ENCODE data around the gene DNMBP.
A peak's percentile ranks its signal among the peaks of the same experiment; 100 is the strongest.

DNMBP gene, protein sequence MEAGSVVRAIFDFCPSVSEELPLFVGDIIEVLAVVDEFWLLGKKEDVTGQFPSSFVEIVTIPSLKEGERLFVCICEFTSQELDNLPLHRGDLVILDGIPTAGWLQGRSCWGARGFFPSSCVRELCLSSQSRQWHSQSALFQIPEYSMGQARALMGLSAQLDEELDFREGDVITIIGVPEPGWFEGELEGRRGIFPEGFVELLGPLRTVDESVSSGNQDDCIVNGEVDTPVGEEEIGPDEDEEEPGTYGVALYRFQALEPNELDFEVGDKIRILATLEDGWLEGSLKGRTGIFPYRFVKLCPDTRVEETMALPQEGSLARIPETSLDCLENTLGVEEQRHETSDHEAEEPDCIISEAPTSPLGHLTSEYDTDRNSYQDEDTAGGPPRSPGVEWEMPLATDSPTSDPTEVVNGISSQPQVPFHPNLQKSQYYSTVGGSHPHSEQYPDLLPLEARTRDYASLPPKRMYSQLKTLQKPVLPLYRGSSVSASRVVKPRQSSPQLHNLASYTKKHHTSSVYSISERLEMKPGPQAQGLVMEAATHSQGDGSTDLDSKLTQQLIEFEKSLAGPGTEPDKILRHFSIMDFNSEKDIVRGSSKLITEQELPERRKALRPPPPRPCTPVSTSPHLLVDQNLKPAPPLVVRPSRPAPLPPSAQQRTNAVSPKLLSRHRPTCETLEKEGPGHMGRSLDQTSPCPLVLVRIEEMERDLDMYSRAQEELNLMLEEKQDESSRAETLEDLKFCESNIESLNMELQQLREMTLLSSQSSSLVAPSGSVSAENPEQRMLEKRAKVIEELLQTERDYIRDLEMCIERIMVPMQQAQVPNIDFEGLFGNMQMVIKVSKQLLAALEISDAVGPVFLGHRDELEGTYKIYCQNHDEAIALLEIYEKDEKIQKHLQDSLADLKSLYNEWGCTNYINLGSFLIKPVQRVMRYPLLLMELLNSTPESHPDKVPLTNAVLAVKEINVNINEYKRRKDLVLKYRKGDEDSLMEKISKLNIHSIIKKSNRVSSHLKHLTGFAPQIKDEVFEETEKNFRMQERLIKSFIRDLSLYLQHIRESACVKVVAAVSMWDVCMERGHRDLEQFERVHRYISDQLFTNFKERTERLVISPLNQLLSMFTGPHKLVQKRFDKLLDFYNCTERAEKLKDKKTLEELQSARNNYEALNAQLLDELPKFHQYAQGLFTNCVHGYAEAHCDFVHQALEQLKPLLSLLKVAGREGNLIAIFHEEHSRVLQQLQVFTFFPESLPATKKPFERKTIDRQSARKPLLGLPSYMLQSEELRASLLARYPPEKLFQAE (N-terminal part only)

DNA sequence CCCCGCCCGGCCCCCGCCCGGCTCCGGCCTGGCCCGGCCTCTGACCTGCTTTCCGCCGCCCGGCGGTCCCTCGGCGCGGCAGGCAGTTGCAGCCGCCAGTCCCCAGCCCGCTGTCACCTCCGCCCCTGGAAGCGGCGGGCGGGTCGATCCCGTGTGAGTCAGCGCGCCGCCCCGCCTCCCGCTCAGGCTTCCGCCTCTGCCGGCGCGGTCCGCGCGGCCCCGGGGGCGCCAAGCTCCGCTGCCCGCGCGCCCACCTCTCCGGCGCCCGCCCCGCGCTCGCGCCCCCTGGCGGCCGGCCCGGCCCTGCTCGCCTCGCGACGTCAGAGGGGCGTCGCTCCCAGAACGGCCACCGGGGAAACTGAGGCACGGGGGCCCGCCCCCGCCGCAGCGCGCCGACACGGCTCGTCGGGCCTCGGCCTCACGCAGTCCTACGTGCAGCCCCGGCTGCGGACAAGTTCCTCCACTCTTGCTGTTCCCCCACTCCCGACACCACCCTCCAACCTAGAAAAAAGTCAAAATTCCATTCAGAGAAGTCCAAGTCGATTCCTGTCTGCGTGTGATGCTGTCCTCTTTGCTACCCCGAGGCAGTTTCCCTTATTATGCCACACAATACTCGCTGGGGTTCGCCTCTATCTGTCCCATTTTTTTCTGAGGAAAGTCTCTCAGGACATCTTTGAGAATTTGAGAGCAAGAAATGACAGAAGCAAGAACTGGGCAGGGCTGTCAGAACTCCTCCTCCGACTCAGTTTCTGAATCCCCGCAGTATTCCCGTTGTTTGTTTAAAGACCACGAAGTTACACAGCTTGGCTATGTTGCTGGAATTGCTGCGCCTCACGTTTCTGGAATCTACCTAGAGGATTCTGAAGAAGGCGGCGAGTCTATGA, at the start of gene DNMBP:
TSS of gene DNMBP (minus strand) at position 155 of the 884 bp plus-strand sequence. CDS start 37,823 bp downstream, outside the sequence.
- in situ Hi-C loops (cut with HindIII; ENCODE audit: low pct_ligation_motif_present, low sequenced_read_pairs) = no loop called here
- Histone ChIP-seq H3K27me3 (replicated peaks) (no peaks in the 10 kb centered on the region), H3K36me3 (replicated peaks) (no peaks in the 10 kb centered on the region), H3K4me3 (ENCODE audit: low read depth, low read length) (peak within 1 kb of the TSS; percentile 79), H3K27ac (peak within 1 kb of the TSS; percentile 79)
- DNase-seq = peak; percentile 60
- TF ChIP-seq, protein P1, sequence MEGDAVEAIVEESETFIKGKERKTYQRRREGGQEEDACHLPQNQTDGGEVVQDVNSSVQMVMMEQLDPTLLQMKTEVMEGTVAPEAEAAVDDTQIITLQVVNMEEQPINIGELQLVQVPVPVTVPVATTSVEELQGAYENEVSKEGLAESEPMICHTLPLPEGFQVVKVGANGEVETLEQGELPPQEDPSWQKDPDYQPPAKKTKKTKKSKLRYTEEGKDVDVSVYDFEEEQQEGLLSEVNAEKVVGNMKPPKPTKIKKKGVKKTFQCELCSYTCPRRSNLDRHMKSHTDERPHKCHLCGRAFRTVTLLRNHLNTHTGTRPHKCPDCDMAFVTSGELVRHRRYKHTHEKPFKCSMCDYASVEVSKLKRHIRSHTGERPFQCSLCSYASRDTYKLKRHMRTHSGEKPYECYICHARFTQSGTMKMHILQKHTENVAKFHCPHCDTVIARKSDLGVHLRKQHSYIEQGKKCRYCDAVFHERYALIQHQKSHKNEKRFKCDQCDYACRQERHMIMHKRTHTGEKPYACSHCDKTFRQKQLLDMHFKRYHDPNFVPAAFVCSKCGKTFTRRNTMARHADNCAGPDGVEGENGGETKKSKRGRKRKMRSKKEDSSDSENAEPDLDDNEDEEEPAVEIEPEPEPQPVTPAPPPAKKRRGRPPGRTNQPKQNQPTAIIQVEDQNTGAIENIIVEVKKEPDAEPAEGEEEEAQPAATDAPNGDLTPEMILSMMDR (IDR thresholded peaks at IDR 0.05; ENCODE audit: low read depth, low read length, missing control alignments) = peak; percentile 18

DNA sequence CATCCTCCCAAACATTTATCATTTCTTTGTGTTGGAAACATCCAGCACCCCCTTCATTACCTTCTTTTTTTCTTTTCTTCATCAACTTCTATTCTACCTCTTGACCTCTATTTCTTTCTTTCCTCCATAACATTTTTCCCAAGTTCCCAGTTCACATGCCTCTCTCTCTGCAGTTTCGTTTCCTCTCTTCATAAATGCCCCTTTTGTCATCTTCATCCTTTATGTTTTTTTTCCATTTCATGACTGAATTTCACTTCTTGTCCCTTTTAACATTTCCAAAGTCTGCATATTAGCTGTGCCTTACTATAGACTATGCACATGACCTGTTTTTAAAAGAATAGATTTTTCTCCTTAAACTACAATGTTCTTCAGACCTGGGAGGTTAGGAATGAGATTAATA, 48.2 kb upstream of the DNMBP start:
- TF ChIP-seq, protein P1 (IDR thresholded peaks at IDR 0.05; ENCODE audit: low read depth, low read length, missing control alignments) = no peak
- H3K36me3 ChIP-seq (replicated peaks) = no peaks in the 10 kb centered on the region
- H3K27ac ChIP-seq = no peak overlapping the region
- no peak overlapping the region for H3K4me3 ChIP-seq (ENCODE audit: low read depth, low read length)
- H3K27me3 ChIP-seq (replicated peaks) = no peaks in the 10 kb centered on the region
- no peak for DNase-seq
- in situ Hi-C loops (cut with HindIII; ENCODE audit: low pct_ligation_motif_present, low sequenced_read_pairs) = no loop called here

DNA sequence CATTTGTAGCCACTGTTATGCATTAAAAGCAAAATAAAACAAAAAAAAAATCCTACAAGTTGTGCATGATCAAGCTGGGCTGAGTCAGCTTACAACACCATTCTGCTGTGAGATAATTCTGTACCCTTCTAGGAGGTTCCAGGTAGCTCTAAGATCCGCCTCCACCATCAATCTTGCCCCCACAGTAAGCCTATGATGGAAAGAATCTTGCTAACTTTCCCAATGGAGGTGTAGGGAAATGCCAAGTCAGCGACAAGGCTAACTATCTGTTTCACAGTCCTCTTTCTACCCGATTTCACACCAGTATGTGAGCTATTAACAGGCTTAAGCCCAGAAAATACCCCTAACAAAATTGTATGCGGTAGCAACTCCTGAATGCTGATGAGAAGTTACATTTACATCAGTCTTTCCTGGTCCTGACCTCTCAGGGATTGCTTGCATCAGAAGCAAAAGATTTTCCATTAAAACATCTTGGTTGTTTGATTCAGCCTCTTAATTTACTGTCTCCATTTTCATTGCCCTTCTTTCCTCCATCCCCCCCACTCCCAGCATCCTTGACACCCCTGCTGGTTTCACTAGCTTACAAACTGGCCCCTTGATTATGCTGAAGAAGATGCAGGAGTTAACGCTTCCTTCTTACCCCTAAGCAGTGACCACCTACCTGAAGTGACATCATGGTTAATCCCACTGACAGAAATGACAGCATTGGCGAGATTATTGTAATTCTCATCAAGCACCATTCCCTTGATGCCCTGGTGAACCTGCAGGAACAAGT, 44.1 kb upstream of the DNMBP start:
- no peak for DNase-seq
- Histone ChIP-seq H3K27me3 (replicated peaks) (no peaks in the 10 kb centered on the region), H3K27ac (no peak overlapping the region), H3K4me3 (ENCODE audit: low read depth, low read length) (no peak overlapping the region), H3K36me3 (replicated peaks) (no peaks in the 10 kb centered on the region)
- TF ChIP-seq, protein P1 (IDR thresholded peaks at IDR 0.05; ENCODE audit: low read depth, low read length, missing control alignments) = no peak
- in situ Hi-C loops (cut with HindIII; ENCODE audit: low pct_ligation_motif_present, low sequenced_read_pairs) = no loop called here

DNA sequence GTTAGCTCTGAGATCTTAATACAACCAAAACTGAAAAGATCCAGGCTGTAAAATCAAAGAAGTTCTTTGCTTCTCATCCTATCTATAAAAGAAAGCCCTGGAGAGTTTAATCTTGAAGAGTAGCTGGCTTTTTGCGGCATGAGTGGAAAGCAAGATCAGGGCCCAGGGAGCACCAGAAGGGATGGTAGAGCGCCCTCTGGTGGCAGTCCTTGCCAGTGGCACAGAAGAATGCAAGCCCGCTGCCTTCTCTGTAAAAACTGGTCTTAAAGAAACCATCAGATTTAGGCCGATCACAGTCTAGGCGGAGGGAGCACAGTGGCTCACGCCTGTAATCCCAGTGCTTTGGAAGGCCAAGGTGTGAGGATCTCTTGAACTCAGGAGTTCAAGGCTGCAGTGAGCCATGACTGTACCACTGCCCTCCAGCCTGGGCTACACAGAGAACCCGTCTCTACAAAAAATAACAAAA, 36.3 kb upstream of the DNMBP start:
- in situ Hi-C loops (cut with HindIII; ENCODE audit: low pct_ligation_motif_present, low sequenced_read_pairs) = no loop called here
- no peak overlapping the region for H3K27ac ChIP-seq
- no peaks in the 10 kb centered on the region for H3K36me3 ChIP-seq (replicated peaks)
- H3K27me3 ChIP-seq (replicated peaks) = no peaks in the 10 kb centered on the region
- DNase-seq = peak; percentile 87
- TF ChIP-seq, protein P1 (IDR thresholded peaks at IDR 0.05; ENCODE audit: low read depth, low read length, missing control alignments) = peak; percentile 97
- H3K4me3 ChIP-seq (ENCODE audit: low read depth, low read length) = no peak overlapping the region

All from brain microvascular endothelial cell (primary cell).